K562 (cell line): Measurements from ENCODE around the gene ABCC12. TPM values are rescaled to one million over a fixed set of nuclear protein-coding genes. Genes with fewer than 3 reads are reported as not detected.
A peak's percentile ranks its signal among the peaks of the same experiment; 100 is the strongest.

Experiments
- ATAC-seq: fragments of 200-7000 bp; cut with Tn5 transposase; 3 replicates; pipeline ENCODE4 v1.9.1; 2020; ENCODE audit warnings: moderate library complexity
- BruUV-seq: library from RNA; stranded (reverse); fragments of 400-500 nt; replicated peaks from 2 replicates; lab custom pipeline; 2021; lab: Mats Ljungman, UMichigan
- CTCF ChIA-PET: fragments of 300-600 bp; formaldehyde crosslinking; extraction: SDS; loops from one replicate; lab custom pipeline; 2021; ENCODE audit warnings: low intra/inter-chr PET ratio; lab: Yijun Ruan, JAX
- POLR2A ChIA-PET: fragments of 300-600, 350-650 bp; sonication (Branson Sonifier 250); formaldehyde crosslinking; extraction: SDS; loops from one replicate; lab custom pipeline; 2021; ENCODE audit warnings: antibody characterized with exemption, inconsistent platforms; lab: Yijun Ruan, JAX
- DNase-seq, 4 experiments: peaks; one replicate each; pipeline versions ENCODE4 v3.0.0 to v3.0.0-alpha.2; 2011 to 2018; ENCODE audit warnings: low spot score in 3 of 4, mixed read lengths in 3 of 4; ENCODE audit errors: extremely low read depth in 1 of 4
- FAIRE-seq: peaks from 2 replicates; lab custom pipeline; 2011; peaks lifted over from hg19 to GRCh38; lab: Jason Lieb, UNC
- H2AFZ ChIP-seq: 2 replicates; pipeline ENCODE4 v1.6.0; 2011; ENCODE audit warnings: low read depth, low read length, control low read depth, inconsistent platforms
- H3K27ac ChIP-seq: fragments of 200-600 bp; 3 replicates; pipeline ENCODE4 v1.8.0; 2011; ENCODE audit warnings: low read depth, mild to moderate bottlenecking, control low read depth, inconsistent platforms, low read length, moderate library complexity, mixed read lengths; ENCODE audit errors: extremely low read depth
- H3K27me3 ChIP-seq, 2 experiments: fragments of 300-600 bp in 1 of 2; 2 replicates in 1 of 2; 3 replicates in 1 of 2; pipeline versions ENCODE4 v1.6.0 to v1.8.0; 2011; ENCODE audit warnings: inconsistent platforms in 2 of 2, low read length in 2 of 2, mild to moderate bottlenecking in 1 of 2, mixed read lengths in 1 of 2, moderate library complexity in 1 of 2; ENCODE audit not compliant: control insufficient read depth in 2 of 2, insufficient read depth in 2 of 2
- H3K36me3 ChIP-seq: fragments of 300-600 bp; 3 replicates; pipeline ENCODE4 v1.8.0; 2011; ENCODE audit warnings: mild to moderate bottlenecking, low read length, inconsistent platforms; ENCODE audit not compliant: control insufficient read depth, insufficient read depth
- H3K4me1 ChIP-seq, 2 experiments: fragments of 200-600 bp in 1 of 2; replicated peaks in 1 of 2; 2 replicates in 1 of 2; 3 replicates in 1 of 2; pipeline versions ENCODE4 v1.5.1 to v1.8.0; 2011; ENCODE audit warnings: inconsistent platforms in 2 of 2, low read length in 2 of 2, mild to moderate bottlenecking in 1 of 2, mixed read lengths in 1 of 2, moderate library complexity in 1 of 2; ENCODE audit not compliant: control insufficient read depth in 2 of 2, insufficient read depth in 2 of 2
- H3K4me2 ChIP-seq: 2 replicates; pipeline ENCODE4 v1.6.1; 2011; ENCODE audit warnings: low read length, control low read depth, inconsistent platforms, mixed read lengths; ENCODE audit not compliant: insufficient read depth
- H3K4me3 ChIP-seq: fragments of 200-600 bp; sonication (generic), shearing (Covaris generic); 2 replicates; pipeline ENCODE4 v1.5.1; 2016; ENCODE audit warnings: control low read depth, inconsistent platforms
- H3K79me2 ChIP-seq: fragments of 200-600 bp; 3 replicates; pipeline ENCODE4 v1.8.0; 2011; ENCODE audit warnings: low read length, inconsistent platforms; ENCODE audit not compliant: control insufficient read depth, insufficient read depth
- H3K9ac ChIP-seq, 2 experiments: 2 replicates each; pipeline versions ENCODE4 v1.6.0 to v1.6.1; 2011; ENCODE audit warnings: low read depth in 2 of 2, low read length in 2 of 2, control low read depth in 1 of 2, inconsistent platforms in 1 of 2, mild to moderate bottlenecking in 1 of 2, mixed read lengths in 1 of 2; ENCODE audit not compliant: insufficient read depth in 1 of 2
- H3K9me1 ChIP-seq: one replicate; pipeline ENCODE4 v1.6.0; 2011; ENCODE audit warnings: inconsistent platforms, mild to moderate bottlenecking, low read length, moderate library complexity; ENCODE audit not compliant: control insufficient read depth, insufficient read depth
- H3K9me3 ChIP-seq: replicated peaks from 2 replicates; pipeline ENCODE4 v1.5.1; 2011; ENCODE audit warnings: low read depth, low read length, inconsistent platforms; ENCODE audit not compliant: control insufficient read depth, insufficient read depth
- H4K20me1 ChIP-seq: replicated peaks from 2 replicates; pipeline ENCODE4 v1.6.1; 2011; ENCODE audit warnings: low read length, inconsistent platforms, mixed read lengths; ENCODE audit not compliant: control insufficient read depth, insufficient read depth
- BCL6 ChIP-seq: fragments of 250-450 bp; sonication (Bioruptor Pico); IDR thresholded peaks from 2 replicates; pipeline ENCODE4 v1.4.0; 2020
- KLF6 ChIP-seq: fragments of 250-450 bp; sonication (Bioruptor Pico); IDR thresholded peaks from 2 replicates; pipeline ENCODE4 v1.4.0; 2020; ENCODE audit warnings: mild to moderate bottlenecking, moderate library complexity, borderline replicate concordance
- PCBP2 ChIP-seq: fragments of 200-400 bp; formaldehyde crosslinking; IDR thresholded peaks from 2 replicates; pipeline ENCODE4 v1.6.1; 2018; ENCODE audit warnings: low read length, low read depth, mild to moderate bottlenecking, moderate library complexity; ENCODE audit not compliant: poor library complexity, severe bottlenecking
- SAFB ChIP-seq: fragments of 200-400 bp; formaldehyde crosslinking; IDR thresholded peaks from 2 replicates; pipeline ENCODE4 v1.6.1; 2017; ENCODE audit warnings: low read depth, low read length, borderline replicate concordance
- ZNF408 ChIP-seq: fragments of 250-450 bp; sonication (Bioruptor Pico); IDR thresholded peaks from 2 replicates; pipeline ENCODE4 v1.4.0; 2020; ENCODE audit warnings: low read depth, mild to moderate bottlenecking, moderate library complexity
- WGBS: fragments of 100-300 bp; shearing (Covaris generic); methylation state at CpG from one replicate; pipeline ENCODE4 v1.1.6; 2016; ENCODE audit warnings: low coverage, mixed read lengths; ENCODE audit not compliant: insufficient coverage; ENCODE audit errors: missing lambda C conversion rate; 5-methylcytosine and 5-hydroxymethylcytosine counted together
- in situ Hi-C: fragments of 300-500 bp; cut with MboI; formaldehyde crosslinking; loops from 4 replicates; pipeline ENCODE4 v1.15.0; 2018; ENCODE audit warnings: inconsistent platforms, mixed read lengths
- intact Hi-C: fragments of 100-400 bp; cut with micrococcal nuclease; formaldehyde crosslinking; loops from 2 replicates; pipeline ENCODE4 v1.14.2; 2022
- polyA plus RNA-seq, 8 experiments: library from polyadenylated mRNA; depleted of rRNA in 4 of 8; stranded (reverse) in 5 of 8; unstranded in 3 of 8; fragments of >200 nt; fragmentation: Nextera tagmentation in 2 of 8; fragmentation: Illumina TruSeq in 1 of 8; extraction: Ambion mirVana in 2 of 8; extraction: Trizol in 1 of 8; gene quantifications; 2 replicates each; pipeline versions ENCODE4 v1.2.1 to v1.2.3, GENCODE V29; 2011 to 2014; ENCODE audit warnings: inconsistent platforms in 1 of 8, missing spikeins in 1 of 8
- total RNA-seq, 7 experiments: library from RNA; depleted of rRNA in 6 of 7; stranded (reverse); fragments of >200 nt in 6 of 7; fragmentation: Illumina TruSeq in 2 of 7; extraction: Trizol in 2 of 7; gene quantifications; 2 replicates each; pipeline versions ENCODE4 v1.2.1 to v1.2.3, GENCODE V29; 2011 to 2021; ENCODE audit warnings: low replicate concordance in 1 of 7
- TF ChIP-seq, protein P1 (sequence below), 3 experiments: IDR thresholded peaks in 2 of 3; conservative IDR thresholded peaks in 1 of 3; 2 replicates each; pipeline ENCODE4 v1.5.1; 2011 to 2012; ENCODE audit warnings: low read length in 3 of 3, mild to moderate bottlenecking in 3 of 3, control low read depth in 2 of 3, improper control_type of control experiment in 1 of 3, inconsistent platforms in 1 of 3, low read depth in 1 of 3, mixed read lengths in 1 of 3, moderate library complexity in 1 of 3; ENCODE audit not compliant: insufficient read depth in 2 of 3
- TF ChIP-seq, protein P2 (sequence below): IDR thresholded peaks from 2 replicates; pipeline ENCODE4 v1.6.1; 2011; ENCODE audit warnings: borderline replicate concordance, low read depth, mild to moderate bottlenecking, moderate library complexity, low read length; ENCODE audit not compliant: insufficient read depth, poor library complexity, severe bottlenecking

The ABCC12 gene
- total and polyA plus RNA-seq, 9 of the 15 experiments (the other 6 are each of a cell fraction or from before 2014, with no cell fraction given): not detected

DNA sequence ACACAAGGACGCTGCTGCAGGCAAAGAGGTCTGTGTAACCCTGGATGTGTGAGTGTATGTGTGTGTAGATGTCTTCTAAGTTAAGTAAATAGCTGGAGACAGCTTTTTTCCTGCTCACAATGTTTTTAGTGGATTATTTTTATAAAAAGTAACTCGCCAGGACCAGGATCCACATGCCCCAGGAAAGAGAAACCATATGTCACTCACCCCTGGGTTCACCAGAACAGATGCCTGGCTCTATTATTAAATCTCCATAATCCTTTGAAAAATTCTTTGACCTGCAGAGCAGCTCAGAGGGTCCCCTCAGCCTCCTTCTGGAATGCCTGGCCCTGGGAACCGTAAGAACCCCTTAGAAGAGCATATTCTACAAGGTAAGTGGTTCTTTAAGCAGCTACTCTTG, 18.0 kb downstream of the ABCC12 start:
- Histone ChIP-seq H3K27me3 (peaks cover 0 to 51% of the 10 kb centered on the region in 2 experiments; a peak in 3 of 5 replicates), H4K20me1 (no peaks in the 10 kb centered on the region), H3K9ac (no peak overlapping the region), H3K4me3 (no peak overlapping the region), H3K9me1 (no peaks in the 10 kb centered on the region), H3K4me1 (no peaks in the 10 kb centered on the region), H3K79me2 (no peaks in the 10 kb centered on the region), H3K9me3 (no peaks in the 10 kb centered on the region)
- POLR2A ChIA-PET: interaction anchor here (0.6 kb wide), 2 partner anchors 15 to 437 kb away, joined by 3 read pairs; no protein-coding TSS in a partner anchor
- FAIRE-seq: no peak
- intact Hi-C loops: no loop called here
- in situ Hi-C loops: no loop called here
- no peak for ATAC-seq
- CTCF ChIA-PET: no interaction called here
- no TSS peak for BruUV-seq
- no peak for TF ChIP-seq PCBP2
- no peak for TF ChIP-seq ZNF408 (CRISPR knock-in tag)
- no peak for TF ChIP-seq SAFB
- TF ChIP-seq, all 486 proteins: peak for 0
- no peak overlapping the region for H2AFZ ChIP-seq
- no peaks in the 10 kb centered on the region for H3K36me3 ChIP-seq
- no peak overlapping the region for H3K4me2 ChIP-seq
- WGBS: 2% methylated on average over 3 of the region's 3 CpGs
- no peak overlapping the region for H3K27ac ChIP-seq
- DNase-seq: no peak

DNA sequence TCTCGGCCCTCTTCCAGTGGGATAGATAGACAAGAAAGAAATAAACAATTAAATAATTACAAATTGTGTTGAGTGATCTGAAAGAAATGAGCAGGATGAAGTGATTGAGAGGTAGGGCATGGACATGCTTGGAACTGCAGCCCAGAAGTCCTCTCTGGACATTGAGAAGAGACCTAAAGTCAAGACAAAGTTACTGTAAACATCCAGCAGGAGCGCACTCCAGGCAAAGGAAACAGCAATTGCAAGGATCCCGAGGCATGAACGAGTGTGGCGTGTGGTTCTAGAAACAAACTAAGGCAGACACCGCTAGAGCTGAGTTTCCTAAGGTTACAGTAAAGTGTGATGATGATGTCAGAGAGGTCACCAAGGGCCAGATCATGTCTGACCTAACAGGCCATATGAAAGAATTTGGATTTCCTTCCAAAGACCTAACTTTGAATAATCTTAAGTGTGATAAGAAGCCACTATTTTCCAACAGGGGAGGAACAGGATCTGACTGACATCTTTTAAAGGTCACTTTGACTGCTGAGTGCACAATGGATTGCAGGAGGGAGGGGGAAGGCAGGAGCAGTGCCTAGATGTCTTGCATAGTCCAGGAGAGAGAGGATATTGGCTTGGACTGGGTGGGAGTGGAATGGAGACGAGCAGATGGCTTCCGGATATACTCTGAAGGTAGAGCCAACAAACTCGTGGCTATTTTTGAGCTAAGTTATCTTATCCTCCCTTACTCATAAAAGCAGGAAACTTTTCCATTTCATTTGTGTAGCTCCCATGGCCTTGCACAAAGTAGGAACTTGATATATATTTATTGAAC, 19.0 kb downstream of the ABCC12 start:
- CTCF ChIA-PET: no interaction called here
- intact Hi-C loops (no loop called here), in situ Hi-C loops (no loop called here)
- no peaks in the 10 kb centered on the region for H3K4me1 ChIP-seq
- FAIRE-seq (no peak), ATAC-seq (peak; percentile 67), DNase-seq (peak in 2 of 4 experiments; percentile 3 to 14)
- H3K9ac ChIP-seq: no peak overlapping the region
- no peak overlapping the region for H3K27ac ChIP-seq
- no peak overlapping the region for H3K4me3 ChIP-seq
- no peak overlapping the region for H2AFZ ChIP-seq
- no peaks in the 10 kb centered on the region; the same call in 1 of the 2 replicates for H4K20me1 ChIP-seq
- H3K9me3 ChIP-seq: no peaks in the 10 kb centered on the region
- H3K9me1 ChIP-seq: no peaks in the 10 kb centered on the region
- POLR2A ChIA-PET: interaction anchor here (0.6 kb wide), 1 partner anchor 435 kb away, joined by 3 read pairs; no protein-coding TSS in a partner anchor
- whole genome bisulfite sequencing: 2% methylated on average over 9 of the region's 9 CpGs
- H3K79me2 ChIP-seq: no peaks in the 10 kb centered on the region
- H3K27me3 ChIP-seq: peaks cover 0 to 51% of the 10 kb centered on the region in 2 experiments; a peak in 3 of 5 replicates
- no peak overlapping the region for H3K4me2 ChIP-seq
- no TSS peak for BruUV-seq
- H3K36me3 ChIP-seq: no peaks in the 10 kb centered on the region
- no peak for TF ChIP-seq BCL6 (CRISPR knock-in tag)
- TF ChIP-seq, protein P1, sequence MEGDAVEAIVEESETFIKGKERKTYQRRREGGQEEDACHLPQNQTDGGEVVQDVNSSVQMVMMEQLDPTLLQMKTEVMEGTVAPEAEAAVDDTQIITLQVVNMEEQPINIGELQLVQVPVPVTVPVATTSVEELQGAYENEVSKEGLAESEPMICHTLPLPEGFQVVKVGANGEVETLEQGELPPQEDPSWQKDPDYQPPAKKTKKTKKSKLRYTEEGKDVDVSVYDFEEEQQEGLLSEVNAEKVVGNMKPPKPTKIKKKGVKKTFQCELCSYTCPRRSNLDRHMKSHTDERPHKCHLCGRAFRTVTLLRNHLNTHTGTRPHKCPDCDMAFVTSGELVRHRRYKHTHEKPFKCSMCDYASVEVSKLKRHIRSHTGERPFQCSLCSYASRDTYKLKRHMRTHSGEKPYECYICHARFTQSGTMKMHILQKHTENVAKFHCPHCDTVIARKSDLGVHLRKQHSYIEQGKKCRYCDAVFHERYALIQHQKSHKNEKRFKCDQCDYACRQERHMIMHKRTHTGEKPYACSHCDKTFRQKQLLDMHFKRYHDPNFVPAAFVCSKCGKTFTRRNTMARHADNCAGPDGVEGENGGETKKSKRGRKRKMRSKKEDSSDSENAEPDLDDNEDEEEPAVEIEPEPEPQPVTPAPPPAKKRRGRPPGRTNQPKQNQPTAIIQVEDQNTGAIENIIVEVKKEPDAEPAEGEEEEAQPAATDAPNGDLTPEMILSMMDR (IDR thresholded peaks at IDR 0.05 in 2 of 3, conservative IDR thresholded peaks at IDR 0.05 in 1 of 3; ENCODE audit: insufficient read depth in 2 of 3, low read depth in 1 of 3, low read length in 3 of 3): 0 out of 6 replicates have a peak, but pooled peaks of 2 of the 3 experiments have one; percentile 7 to 12
- TF ChIP-seq, protein P2, sequence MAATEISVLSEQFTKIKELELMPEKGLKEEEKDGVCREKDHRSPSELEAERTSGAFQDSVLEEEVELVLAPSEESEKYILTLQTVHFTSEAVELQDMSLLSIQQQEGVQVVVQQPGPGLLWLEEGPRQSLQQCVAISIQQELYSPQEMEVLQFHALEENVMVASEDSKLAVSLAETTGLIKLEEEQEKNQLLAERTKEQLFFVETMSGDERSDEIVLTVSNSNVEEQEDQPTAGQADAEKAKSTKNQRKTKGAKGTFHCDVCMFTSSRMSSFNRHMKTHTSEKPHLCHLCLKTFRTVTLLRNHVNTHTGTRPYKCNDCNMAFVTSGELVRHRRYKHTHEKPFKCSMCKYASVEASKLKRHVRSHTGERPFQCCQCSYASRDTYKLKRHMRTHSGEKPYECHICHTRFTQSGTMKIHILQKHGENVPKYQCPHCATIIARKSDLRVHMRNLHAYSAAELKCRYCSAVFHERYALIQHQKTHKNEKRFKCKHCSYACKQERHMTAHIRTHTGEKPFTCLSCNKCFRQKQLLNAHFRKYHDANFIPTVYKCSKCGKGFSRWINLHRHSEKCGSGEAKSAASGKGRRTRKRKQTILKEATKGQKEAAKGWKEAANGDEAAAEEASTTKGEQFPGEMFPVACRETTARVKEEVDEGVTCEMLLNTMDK: peak; percentile 16
- no peak for TF ChIP-seq KLF6 (CRISPR knock-in tag)
